Stomach (tissue), 9 donors: ENCODE data around the gene ZNF302. TPM values are rescaled to one million over a fixed set of nuclear protein-coding genes. Genes with fewer than 3 reads are reported as not detected.

ENCODE experiments used
- DNase-seq, 2 donors: peaks; one replicate each; pipeline versions ENCODE4 v3.0.0 to v3.0.0-alpha.2; 2013 to 2019
- H3K27ac ChIP-seq, 5 donors: fragments of 200-600 bp in 4 of 5; sonication (generic) in 4 of 5; one replicate each; pipeline ENCODE4 v1.5.1; 2013 to 2019; ENCODE audit warnings: mild to moderate bottlenecking in 1 of 5, moderate library complexity in 1 of 5
- H3K27me3 ChIP-seq, 3 donors: fragments of 200-600 bp; sonication (generic); one replicate each; pipeline ENCODE4 v1.5.1; 2017 to 2019; ENCODE audit warnings: mixed run types in 1 of 3
- H3K36me3 ChIP-seq, 4 donors: fragments of 200-600 bp; sonication (generic); 1 replicate in 3 of 4; 2 replicates in 1 of 4; pipeline ENCODE4 v1.5.1; 2016 to 2019
- H3K4me1 ChIP-seq, 4 donors: fragments of 200-600 bp; sonication (generic); one replicate each; pipeline ENCODE4 v1.5.1; 2016 to 2019
- H3K4me3 ChIP-seq, 4 donors: fragments of 200-600 bp; sonication (generic) in 3 of 4; one replicate each; pipeline ENCODE4 v1.5.1; 2016 to 2019; ENCODE audit warnings: mild to moderate bottlenecking in 1 of 4
- H3K9me3 ChIP-seq, 4 donors: fragments of 200-600 bp; sonication (generic); one replicate each; pipeline ENCODE4 v1.5.1; 2016 to 2019
- EP300 ChIP-seq: sonication (generic); formaldehyde crosslinking; IDR thresholded peaks from one replicate; pipeline ENCODE4 v1.6.1; 2017; ENCODE audit warnings: antibody characterized with exemption
- POLR2A ChIP-seq, 4 donors: fragments of 450-650 bp; IDR thresholded peaks; one replicate each; pipeline ENCODE4 v1.6.1; 2016; ENCODE audit warnings: antibody characterized with exemption in 4 of 4, control low read depth in 2 of 4, mild to moderate bottlenecking in 1 of 4, moderate library complexity in 1 of 4
- POLR2AphosphoS5 ChIP-seq, 3 donors: sonication (generic); formaldehyde crosslinking; IDR thresholded peaks; one replicate each; pipeline ENCODE4 v1.6.1; 2016; ENCODE audit warnings: antibody characterized with exemption in 3 of 3
- WGBS, 5 donors: extraction: QIAGEN DNeasy Blood & Tissue Kit in 3 of 5; methylation state at CpG; one replicate each; pipeline versions ENCODE4 v1.1.5 to v1.1.7; 2013 to 2018; 5-methylcytosine and 5-hydroxymethylcytosine counted together
- intact Hi-C: fragments of 100-400 bp; cut with DNase I; formaldehyde crosslinking; loops from one replicate; pipeline ENCODE4 v1.15.1; 2023; ENCODE audit warnings: low total_unique reads
- polyA plus RNA-seq, 3 donors: library from polyadenylated mRNA; stranded (reverse); fragments of 200-250 nt; gene quantifications; one replicate each; pipeline ENCODE4 v1.2.3, GENCODE V29; 2013
- total RNA-seq, 5 donors: library from RNA; depleted of rRNA; stranded (reverse); fragments of >200 nt; gene quantifications; one replicate each; pipeline versions ENCODE4 v1.1.0 to v1.2.3, GENCODE V29; 2014 to 2016
- TF ChIP-seq, protein P1 (sequence below), 7 experiments: fragments of 450-650 bp in 4 of 7; fragments of 200-600 bp in 3 of 7; sonication (generic) in 3 of 7; IDR thresholded peaks; one replicate each; pipeline ENCODE4 v1.5.1; 2016 to 2019; ENCODE audit warnings: antibody characterized with exemption in 7 of 7, control low read depth in 2 of 7, mild to moderate bottlenecking in 1 of 7
- donor health status: healthy with polysubstance abuse.
- donor health status: Bipolar disorder and iron deficiency.
- donor health status: healthy.

Gene ZNF302
- total and polyA plus RNA-seq, 8 donors, result 10.1 to 92.4 (median 16.6) TPM

GRCh38 chr19:34642241-34642640, 35.2 kb upstream of the ZNF302 start:
- Histone ChIP-seq H3K36me3 (no peaks in the 10 kb centered on the region), H3K27ac (no peak overlapping the region), H3K27me3 (no peaks in the 10 kb centered on the region), H3K4me3 (no peak overlapping the region), H3K4me1 (peaks cover 0 to 5% (median 0%) of the 10 kb centered on the region in 4 donors), H3K9me3 (no peaks in the 10 kb centered on the region)
- DNase-seq, result no peak
- WGBS, 5 donors, result 76 to 96% (median 87%) methylated on average over 4 of the region's 4 CpGs
- TF ChIP-seq POLR2AphosphoS5 (IDR thresholded peaks at IDR 0.05) (no peak), POLR2A (IDR thresholded peaks at IDR 0.05) (no peak), EP300 (no peak)
- TF ChIP-seq, protein P1, sequence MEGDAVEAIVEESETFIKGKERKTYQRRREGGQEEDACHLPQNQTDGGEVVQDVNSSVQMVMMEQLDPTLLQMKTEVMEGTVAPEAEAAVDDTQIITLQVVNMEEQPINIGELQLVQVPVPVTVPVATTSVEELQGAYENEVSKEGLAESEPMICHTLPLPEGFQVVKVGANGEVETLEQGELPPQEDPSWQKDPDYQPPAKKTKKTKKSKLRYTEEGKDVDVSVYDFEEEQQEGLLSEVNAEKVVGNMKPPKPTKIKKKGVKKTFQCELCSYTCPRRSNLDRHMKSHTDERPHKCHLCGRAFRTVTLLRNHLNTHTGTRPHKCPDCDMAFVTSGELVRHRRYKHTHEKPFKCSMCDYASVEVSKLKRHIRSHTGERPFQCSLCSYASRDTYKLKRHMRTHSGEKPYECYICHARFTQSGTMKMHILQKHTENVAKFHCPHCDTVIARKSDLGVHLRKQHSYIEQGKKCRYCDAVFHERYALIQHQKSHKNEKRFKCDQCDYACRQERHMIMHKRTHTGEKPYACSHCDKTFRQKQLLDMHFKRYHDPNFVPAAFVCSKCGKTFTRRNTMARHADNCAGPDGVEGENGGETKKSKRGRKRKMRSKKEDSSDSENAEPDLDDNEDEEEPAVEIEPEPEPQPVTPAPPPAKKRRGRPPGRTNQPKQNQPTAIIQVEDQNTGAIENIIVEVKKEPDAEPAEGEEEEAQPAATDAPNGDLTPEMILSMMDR (IDR thresholded peaks at IDR 0.05), result no peak
- intact Hi-C loops, result no loop called here

GRCh38 chr19:34644991-34645461, 32.5 kb upstream of the ZNF302 start:
- Histone ChIP-seq H3K9me3 (no peaks in the 10 kb centered on the region), H3K27ac (no peak overlapping the region), H3K36me3 (no peaks in the 10 kb centered on the region), H3K27me3 (no peaks in the 10 kb centered on the region), H3K4me1 (no peaks in the 10 kb centered on the region), H3K4me3 (no peak overlapping the region)
- WGBS, 5 donors, result 46 to 64% (median 57%) methylated on average over 5 to 10 of the region's 10 CpGs
- TF ChIP-seq EP300, result no peak
- TF ChIP-seq, protein P1 (IDR thresholded peaks at IDR 0.05), result no peak
- no peak for TF ChIP-seq POLR2AphosphoS5 (IDR thresholded peaks at IDR 0.05)
- no peak for TF ChIP-seq POLR2A (IDR thresholded peaks at IDR 0.05)
- no peak for DNase-seq
- intact Hi-C loops, result no loop called here

DNA sequence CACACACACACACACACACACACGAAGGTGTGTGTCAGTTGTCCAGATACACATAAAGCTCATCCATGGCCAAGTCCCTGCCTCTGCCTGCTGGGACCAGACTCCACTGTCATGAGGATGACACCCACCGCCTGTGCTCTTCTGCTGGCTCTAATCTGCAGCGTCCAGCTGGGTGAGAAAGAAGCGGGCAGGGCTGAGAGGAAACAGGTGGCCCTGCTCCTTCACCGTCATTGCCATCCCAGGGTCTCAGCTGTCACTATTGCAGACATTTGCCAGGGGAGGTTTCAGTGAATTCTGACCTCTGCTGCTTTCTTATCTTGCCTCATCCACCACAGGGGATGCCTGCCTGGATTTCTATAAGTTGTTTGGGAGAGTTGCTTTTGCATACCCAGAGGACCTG, 31.9 kb upstream of the ZNF302 start:
- Histone ChIP-seq H3K4me1 (no peaks in the 10 kb centered on the region), H3K27me3 (no peaks in the 10 kb centered on the region), H3K36me3 (no peaks in the 10 kb centered on the region), H3K4me3 (no peak overlapping the region), H3K27ac (no peak overlapping the region), H3K9me3 (no peaks in the 10 kb centered on the region)
- 43 to 66% (median 63%) methylated on average over 4 to 5 of the region's 5 CpGs for WGBS, 5 donors
- DNase-seq, result no peak
- no peak for TF ChIP-seq EP300
- TF ChIP-seq POLR2A (IDR thresholded peaks at IDR 0.05), result no peak
- TF ChIP-seq POLR2AphosphoS5 (IDR thresholded peaks at IDR 0.05), result no peak
- TF ChIP-seq, protein P1 (IDR thresholded peaks at IDR 0.05), result no peak
- intact Hi-C loops, result no loop called here

DNA sequence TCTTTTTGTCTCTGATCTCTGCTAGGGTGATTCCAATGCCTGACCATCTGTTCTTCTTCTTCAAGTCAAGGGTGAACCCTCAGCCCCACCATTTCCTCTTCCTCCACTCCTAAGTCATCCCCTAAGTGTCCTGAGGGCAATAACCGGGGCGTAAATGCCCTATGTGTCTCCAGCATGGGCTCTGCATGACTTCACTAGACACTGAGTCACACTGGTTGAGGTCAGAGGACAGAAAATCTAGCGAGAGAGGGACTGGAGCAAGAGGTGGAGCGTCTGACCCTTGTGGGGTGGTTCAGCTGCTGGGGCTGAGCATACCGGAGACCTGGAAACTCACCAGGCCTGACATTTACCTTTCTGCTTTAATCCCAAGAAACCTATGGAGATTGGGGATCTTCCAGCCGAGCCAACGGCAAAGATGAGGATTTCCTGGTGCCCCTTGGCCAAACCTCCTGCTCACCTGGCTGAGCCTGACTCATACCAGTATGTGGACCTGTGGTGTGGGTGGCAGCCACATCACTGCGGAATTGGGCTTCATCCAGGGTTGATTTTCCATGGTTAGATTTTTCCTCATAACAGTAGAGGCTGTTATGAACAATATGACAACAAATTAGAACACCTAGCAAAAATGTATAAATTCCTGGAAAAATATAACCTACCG, 27.5 kb upstream of the ZNF302 start:
- intact Hi-C loops, result no loop called here
- H3K4me3 ChIP-seq, result no peak overlapping the region
- H3K9me3 ChIP-seq, result peaks cover 0 to 7% (median 3%) of the 10 kb centered on the region in 4 donors
- peaks cover 0 to 3% (median 0%) of the 10 kb centered on the region in 4 donors for H3K4me1 ChIP-seq
- 82 to 95% (median 90%) methylated on average over 8 to 9 of the region's 9 CpGs for WGBS, 5 donors
- no peaks in the 10 kb centered on the region for H3K36me3 ChIP-seq
- no peak overlapping the region for H3K27ac ChIP-seq
- DNase-seq, result no peak
- H3K27me3 ChIP-seq, result no peaks in the 10 kb centered on the region
- TF ChIP-seq EP300 (no peak), POLR2AphosphoS5 (IDR thresholded peaks at IDR 0.05) (no peak), POLR2A (IDR thresholded peaks at IDR 0.05) (no peak)
- TF ChIP-seq, protein P1 (IDR thresholded peaks at IDR 0.05), result no peak
